HL-60 (cell line): ENCODE results near the gene THSD7B.
"Not testable (repeated sequence)": the region's sequence is repeated elsewhere in the genome, so short reads cannot be mapped to it uniquely, and the experiment has no call there.

Experiments used
- CTCF ChIP-seq: IDR thresholded peaks from one replicate; pipeline ENCODE4 v1.5.1; 2011; ENCODE audit warnings: low read length, control low read depth, inconsistent platforms; ENCODE audit not compliant: insufficient read depth
- REST ChIP-seq: IDR thresholded peaks from 2 replicates; pipeline ENCODE4 v1.6.1; 2012; ENCODE audit warnings: low read depth; ENCODE audit not compliant: insufficient replicate concordance

GRCh38 chr2:136758504-136758903 lies 6.8 kb upstream of the THSD7B start:
- TF ChIP-seq CTCF, REST: not testable (repeated sequence)
